GM21447 (cell line): ENCODE measurements around the gene FCN1.

ENCODE experiments used
- ATAC-seq: cut with Tn5 transposase; IDR thresholded peaks from one replicate; pipeline ENCODE4 v1.9.1; 2021; ENCODE audit not compliant: unreplicated experiment

The FCN1 gene

GRCh38 chr9:134951994-134952393 lies 34.3 kb upstream of the FCN1 start:
- no peak for ATAC-seq

- ATAC-seq = no peak
Measured at GRCh38 chr9:134951461-134951860, 33.7 kb upstream of the FCN1 start.

GRCh38 chr9:134950386-134951210 lies 32.9 kb upstream of the FCN1 start:
- ATAC-seq = no peak

GRCh38 chr9:134949681-134950385 lies 32.1 kb upstream of the FCN1 start:
- no peak for ATAC-seq

GRCh38 chr9:134948149-134948548 lies 30.4 kb upstream of the FCN1 start:
- no peak for ATAC-seq

GRCh38 chr9:134947265-134947955 lies 29.7 kb upstream of the FCN1 start:
- ATAC-seq = no peak

GRCh38 chr9:134946663-134947062 lies 29.0 kb upstream of the FCN1 start:
- no peak for ATAC-seq

- no peak for ATAC-seq
Measured at GRCh38 chr9:134945509-134946275, 28.0 kb upstream of the FCN1 start.

- no peak for ATAC-seq
Measured at GRCh38 chr9:134944916-134945315, 27.2 kb upstream of the FCN1 start.

GRCh38 chr9:134944351-134944802 lies 26.7 kb upstream of the FCN1 start:
- no peak for ATAC-seq

- no peak for ATAC-seq
Measured at GRCh38 chr9:134943836-134944235, 26.1 kb upstream of the FCN1 start.

GRCh38 chr9:134943411-134943810 lies 25.7 kb upstream of the FCN1 start:
- ATAC-seq = no peak

- ATAC-seq = no peak
Measured at GRCh38 chr9:134942788-134943184, 25.1 kb upstream of the FCN1 start.

- ATAC-seq = no peak
Measured at GRCh38 chr9:134942011-134942787, 24.5 kb upstream of the FCN1 start.

GRCh38 chr9:134940236-134941208 lies 22.8 kb upstream of the FCN1 start:
- ATAC-seq = no peak

GRCh38 chr9:134939836-134940235 lies 22.1 kb upstream of the FCN1 start:
- ATAC-seq = no peak

- ATAC-seq = no peak
Measured at GRCh38 chr9:134939080-134939733, 21.5 kb upstream of the FCN1 start.

GRCh38 chr9:134938346-134939079 lies 20.8 kb upstream of the FCN1 start:
- ATAC-seq = no peak
